H1 (cell line): Measurements from ENCODE around the gene ZNF526. TPM values are rescaled to one million over a fixed set of nuclear protein-coding genes. Genes with fewer than 3 reads are reported as not detected.

Experiments used
- ASH2L ChIP-seq: fragments of 200-600, 300-600 bp; sonication (generic); IDR thresholded peaks from one replicate; pipeline ENCODE4 v1.7.1; 2017; ENCODE audit warnings: low read length
- ATF2 ChIP-seq: IDR thresholded peaks from 2 replicates; pipeline ENCODE4 v1.6.1; 2012; ENCODE audit warnings: low read length, inconsistent platforms
- CBX8 ChIP-seq: fragments of 300-800, 300-1000 bp; sonication (generic); IDR thresholded peaks from 2 replicates; pipeline ENCODE4 v1.7.1; 2016; ENCODE audit warnings: low read depth, low read length, borderline replicate concordance
- EZH2 ChIP-seq: fragments of 200-600 bp; sonication (generic); IDR thresholded peaks from 2 replicates; pipeline ENCODE4 v1.7.1; 2012; ENCODE audit warnings: low read depth, mild to moderate bottlenecking, moderate library complexity, low read length, inconsistent platforms; ENCODE audit not compliant: severe bottlenecking
- FOSL1 ChIP-seq: IDR thresholded peaks from 2 replicates; pipeline ENCODE4 v1.6.1; 2011; ENCODE audit warnings: mild to moderate bottlenecking, low read depth, low read length, moderate library complexity; ENCODE audit not compliant: insufficient read depth
- KDM4A ChIP-seq: IDR thresholded peaks from one replicate; pipeline ENCODE4 v1.7.1; 2012; ENCODE audit warnings: low read depth, mild to moderate bottlenecking, moderate library complexity, low read length, inconsistent platforms; ENCODE audit not compliant: severe bottlenecking
- KDM5A ChIP-seq: fragments of 200-600 bp; IDR thresholded peaks from 2 replicates; pipeline ENCODE4 v1.7.1; 2012; ENCODE audit warnings: mild to moderate bottlenecking, low read length, inconsistent platforms, mixed read lengths
- NRF1 ChIP-seq: IDR thresholded peaks from 2 replicates; pipeline ENCODE4 v1.6.1; 2011; ENCODE audit warnings: mild to moderate bottlenecking, low read depth, low read length, improper control_type of control experiment
- POLR2AphosphoS5 ChIP-seq: IDR thresholded peaks from 2 replicates; pipeline ENCODE4 v1.6.1; 2011; ENCODE audit warnings: low read depth, low read length
- POU5F1 ChIP-seq: IDR thresholded peaks from 2 replicates; pipeline ENCODE4 v1.6.1; 2011; ENCODE audit warnings: low read depth, mild to moderate bottlenecking, low read length, moderate library complexity
- RAD21 ChIP-seq, 2 experiments: IDR thresholded peaks in 1 of 2; conservative IDR thresholded peaks in 1 of 2; 2 replicates each; pipeline ENCODE4 v1.6.1; 2011; ENCODE audit warnings: low read depth in 2 of 2, low read length in 2 of 2, improper control_type of control experiment in 1 of 2, inconsistent platforms in 1 of 2, mild to moderate bottlenecking in 1 of 2, moderate library complexity in 1 of 2
- RFX5 ChIP-seq: IDR thresholded peaks from 2 replicates; pipeline ENCODE4 v1.6.1; 2011; ENCODE audit warnings: low read depth, low read length, improper control_type of control experiment, borderline replicate concordance
- SIN3A ChIP-seq, 2 experiments: IDR thresholded peaks in 1 of 2; conservative IDR thresholded peaks in 1 of 2; 2 replicates each; pipeline ENCODE4 v1.6.1; 2011 to 2012; ENCODE audit warnings: low read length in 2 of 2, improper control_type of control experiment in 1 of 2, low read depth in 1 of 2, mild to moderate bottlenecking in 1 of 2
- TAF1 ChIP-seq: IDR thresholded peaks from 2 replicates; pipeline ENCODE4 v1.6.1; 2011; ENCODE audit warnings: mild to moderate bottlenecking, low read depth, low read length
- polyA plus RNA-seq, 7 experiments: library from polyadenylated mRNA; depleted of rRNA in 3 of 7; stranded (reverse) in 5 of 7; unstranded in 2 of 7; fragments of >200 nt in 5 of 7; fragments of 200-250 nt in 2 of 7; gene quantifications; 1 replicate in 5 of 7; 2 replicates in 1 of 7; 4 replicates in 1 of 7; pipeline versions ENCODE4 v1.2.1 to v1.2.3, GENCODE V29; 2011 to 2013; ENCODE audit warnings: missing spikeins in 2 of 7, mixed read lengths in 2 of 7
- total RNA-seq: library from RNA; stranded (reverse); fragmentation: NEBNext Ultra II Directional; extraction: Animal tissue kit (Norgen Biotek cat#: 25700); gene quantifications from 2 replicates; pipeline ENCODE4 v1.2.1, GENCODE V29; 2021
- TF ChIP-seq, protein P1 (sequence below): IDR thresholded peaks from 2 replicates; pipeline ENCODE4 v1.6.1; 2012; ENCODE audit warnings: inconsistent platforms

Gene ZNF526
- total and polyA plus RNA-seq, 2 of the 8 experiments (the other 6 are each of a cell fraction or from before 2014, with no cell fraction given) = 8.4 to 14.1 TPM

DNA sequence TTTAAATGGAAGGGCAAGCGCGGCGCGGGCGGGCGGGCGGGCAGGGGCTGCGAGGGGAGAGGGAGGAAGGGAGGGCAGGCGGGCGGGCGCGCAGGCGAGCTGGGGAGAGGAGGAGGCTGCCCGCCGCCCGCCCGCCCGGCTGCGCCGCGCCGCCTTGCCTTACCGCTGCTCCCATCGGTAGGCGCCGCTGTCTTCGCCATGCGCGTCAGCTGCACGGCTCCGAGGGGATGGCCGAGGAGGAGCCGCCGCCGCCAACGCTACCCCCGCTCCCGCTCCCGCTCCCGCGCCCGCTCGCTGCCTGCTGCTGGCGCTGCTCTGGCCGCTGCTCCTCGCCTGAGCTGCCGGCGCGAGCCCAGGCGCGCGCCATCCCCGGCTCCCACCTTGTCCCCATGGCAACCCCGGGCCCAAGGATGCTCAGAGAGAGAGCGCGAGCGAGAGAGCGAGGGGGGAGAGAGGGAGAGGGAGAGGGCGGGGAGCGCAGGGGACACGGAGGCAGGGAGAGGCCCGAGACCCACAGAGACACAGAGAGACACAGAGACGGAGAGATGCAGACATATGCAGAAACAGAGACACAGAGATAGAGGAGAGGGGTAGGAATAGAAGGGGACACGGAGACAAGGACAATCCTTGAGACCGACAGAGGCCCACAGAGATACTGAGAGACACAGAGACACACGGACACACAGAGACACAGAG is 43.0 kb upstream of the ZNF526 start (continued):
- TF ChIP-seq ATF2 = no peak
- TF ChIP-seq NRF1 = no peak
- TF ChIP-seq, protein P1, sequence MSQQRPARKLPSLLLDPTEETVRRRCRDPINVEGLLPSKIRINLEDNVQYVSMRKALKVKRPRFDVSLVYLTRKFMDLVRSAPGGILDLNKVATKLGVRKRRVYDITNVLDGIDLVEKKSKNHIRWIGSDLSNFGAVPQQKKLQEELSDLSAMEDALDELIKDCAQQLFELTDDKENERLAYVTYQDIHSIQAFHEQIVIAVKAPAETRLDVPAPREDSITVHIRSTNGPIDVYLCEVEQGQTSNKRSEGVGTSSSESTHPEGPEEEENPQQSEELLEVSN = no peak
- no peak for TF ChIP-seq POU5F1
- no peak for TF ChIP-seq KDM5A
- no peak for TF ChIP-seq EZH2
- peak; percentile 51 for TF ChIP-seq KDM4A
- no peak for TF ChIP-seq SIN3A (conservative IDR thresholded peaks at IDR 0.05 in 1 of 2, IDR thresholded peaks at IDR 0.05 in 1 of 2; ENCODE audit: low read depth in 1 of 2, low read length in 2 of 2)
- TF ChIP-seq CBX8 = no peak
- no peak for TF ChIP-seq POLR2AphosphoS5
- TF ChIP-seq ASH2L = peak; percentile 51
- no peak for TF ChIP-seq RFX5
- TF ChIP-seq TAF1 = no peak
- no peak for TF ChIP-seq FOSL1
- TF ChIP-seq RAD21 (IDR thresholded peaks at IDR 0.05 in 1 of 2, conservative IDR thresholded peaks at IDR 0.05 in 1 of 2; ENCODE audit: low read depth in 2 of 2, low read length in 2 of 2) = peak in 1 of 2 experiments; percentile 22; a peak in 3 of 4 replicates
